ENCODE data around the gene BTN2A1.

BTN2A1 gene

DNA sequence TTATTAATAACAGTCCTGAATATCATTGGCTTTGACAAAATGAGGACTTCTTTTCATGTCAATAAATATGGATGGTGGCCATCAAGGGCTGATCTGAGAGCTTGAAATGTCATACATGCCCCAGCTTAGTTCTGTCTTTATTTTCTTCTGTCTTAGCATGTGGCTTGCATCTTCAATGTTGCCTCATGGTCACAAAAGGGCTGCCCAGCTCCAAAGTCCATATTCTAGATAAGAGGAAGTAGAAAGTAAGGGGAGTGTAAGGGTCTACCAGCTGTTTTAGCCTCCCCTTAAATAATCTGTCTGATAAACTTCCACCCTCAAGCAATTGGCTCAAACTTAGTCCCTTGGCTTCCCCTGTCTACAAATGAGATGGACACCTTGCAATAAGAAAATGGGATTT is 14.2 kb downstream of the BTN2A1 start:
- DNase-seq, result no peak

DNA sequence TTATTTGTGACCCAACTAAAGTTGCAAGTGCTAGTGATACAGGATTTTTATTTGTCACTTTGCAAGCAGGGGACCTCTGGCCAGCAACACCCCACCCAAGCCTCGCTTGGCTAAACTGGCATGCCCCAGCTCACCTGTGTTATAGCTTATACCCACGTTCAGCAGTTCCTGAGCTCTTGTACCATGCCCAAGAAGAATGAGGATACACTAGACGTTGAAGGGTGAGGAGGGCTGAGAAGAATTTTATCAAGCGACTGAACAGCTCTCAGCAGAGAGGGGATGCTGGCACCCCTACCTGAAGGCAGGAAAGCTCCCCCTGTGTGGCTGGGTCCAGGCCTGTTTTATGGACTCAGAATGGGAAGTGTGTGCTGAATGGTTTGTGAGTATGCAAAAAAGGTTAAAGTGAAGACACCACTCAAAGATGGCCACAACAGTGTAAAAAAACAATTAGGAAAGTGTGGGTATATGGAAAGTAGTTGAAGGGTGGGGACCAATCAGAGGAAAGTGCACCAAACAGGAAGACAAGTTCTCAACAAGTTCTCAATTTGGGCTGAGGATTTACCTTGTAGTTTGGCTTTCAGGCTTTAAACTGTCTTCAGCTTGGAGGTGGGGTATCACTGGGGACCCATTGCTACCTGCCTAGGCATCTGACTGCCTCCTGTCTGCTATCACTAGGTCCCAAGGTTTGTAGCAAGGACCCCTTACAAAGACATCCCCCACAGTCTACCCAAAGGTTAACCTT is 15.0 kb downstream of the BTN2A1 start:
- DNase-seq, result peak in 1 of 4 experiments; percentile 19

DNA sequence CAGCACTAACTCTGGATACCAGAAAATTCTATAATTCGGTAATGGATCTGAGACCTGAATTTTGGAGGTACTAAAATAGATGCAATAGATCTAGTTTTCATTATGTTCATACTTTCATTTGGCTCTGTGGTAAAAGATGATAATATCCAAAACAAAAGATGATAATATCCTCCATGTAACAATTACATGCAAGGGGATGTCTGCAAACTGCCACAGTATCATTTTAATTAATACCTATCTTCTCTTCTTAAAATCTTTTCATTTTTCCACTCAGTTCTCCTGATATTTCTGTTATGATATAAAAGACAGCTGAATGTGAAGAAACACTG is 15.6 kb downstream of the BTN2A1 start:
- no peak for DNase-seq

DNA sequence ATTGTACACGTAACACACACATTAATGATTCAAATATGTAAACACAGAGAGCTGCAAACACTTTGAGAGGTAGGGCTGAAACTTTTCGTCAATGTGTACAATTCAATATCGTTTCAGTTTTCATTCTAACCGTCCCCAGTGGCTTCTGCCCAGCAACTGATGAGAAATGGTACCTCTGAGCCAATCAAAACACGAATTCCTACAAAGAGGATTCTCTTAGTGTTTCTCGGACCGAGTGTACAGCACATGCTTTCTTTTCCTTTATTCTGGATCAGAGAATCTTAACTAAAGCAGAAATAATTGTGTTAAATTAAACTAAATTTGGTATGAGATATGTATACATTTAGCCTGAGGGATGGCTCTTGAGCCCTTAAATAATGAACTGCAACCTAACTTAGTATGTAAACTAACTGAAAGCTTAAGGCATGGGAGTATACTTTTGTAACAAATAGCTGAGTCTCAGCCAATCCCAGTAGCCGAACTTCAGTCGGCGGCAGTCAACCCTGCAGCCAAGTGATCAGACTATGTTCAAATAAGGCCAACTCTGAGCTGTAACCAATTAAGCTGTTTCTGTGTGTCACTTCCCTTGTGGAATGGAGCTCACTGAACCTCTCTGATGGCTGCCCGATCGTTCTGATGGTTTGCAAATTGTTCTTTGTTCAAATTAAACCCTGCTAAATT is 16.1 kb downstream of the BTN2A1 start:
- peak; percentile 87 to 94 (median 91) for DNase-seq

DNA sequence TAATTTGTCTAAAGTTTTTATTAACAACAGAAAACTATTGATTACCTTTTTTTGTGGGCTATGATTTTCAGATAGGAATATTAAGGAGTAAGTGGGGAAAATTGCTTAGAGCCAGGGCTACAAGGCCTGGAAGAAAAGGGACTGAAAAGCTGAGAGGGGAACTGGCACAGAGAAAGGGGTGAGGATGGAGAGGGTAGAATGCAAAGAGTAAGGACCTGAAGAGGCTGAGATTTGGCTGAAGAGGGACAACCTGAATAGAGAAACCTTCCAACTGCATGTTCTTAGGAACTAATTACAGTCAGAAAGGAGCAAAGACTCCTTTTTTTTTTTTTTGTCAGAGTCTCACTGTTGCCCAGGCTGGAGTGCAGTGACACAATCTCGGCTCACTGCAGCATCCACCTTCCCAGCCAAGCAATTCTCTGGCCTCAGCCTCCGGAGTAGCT is 16.7 kb downstream of the BTN2A1 start:
- no peak for DNase-seq

DNA sequence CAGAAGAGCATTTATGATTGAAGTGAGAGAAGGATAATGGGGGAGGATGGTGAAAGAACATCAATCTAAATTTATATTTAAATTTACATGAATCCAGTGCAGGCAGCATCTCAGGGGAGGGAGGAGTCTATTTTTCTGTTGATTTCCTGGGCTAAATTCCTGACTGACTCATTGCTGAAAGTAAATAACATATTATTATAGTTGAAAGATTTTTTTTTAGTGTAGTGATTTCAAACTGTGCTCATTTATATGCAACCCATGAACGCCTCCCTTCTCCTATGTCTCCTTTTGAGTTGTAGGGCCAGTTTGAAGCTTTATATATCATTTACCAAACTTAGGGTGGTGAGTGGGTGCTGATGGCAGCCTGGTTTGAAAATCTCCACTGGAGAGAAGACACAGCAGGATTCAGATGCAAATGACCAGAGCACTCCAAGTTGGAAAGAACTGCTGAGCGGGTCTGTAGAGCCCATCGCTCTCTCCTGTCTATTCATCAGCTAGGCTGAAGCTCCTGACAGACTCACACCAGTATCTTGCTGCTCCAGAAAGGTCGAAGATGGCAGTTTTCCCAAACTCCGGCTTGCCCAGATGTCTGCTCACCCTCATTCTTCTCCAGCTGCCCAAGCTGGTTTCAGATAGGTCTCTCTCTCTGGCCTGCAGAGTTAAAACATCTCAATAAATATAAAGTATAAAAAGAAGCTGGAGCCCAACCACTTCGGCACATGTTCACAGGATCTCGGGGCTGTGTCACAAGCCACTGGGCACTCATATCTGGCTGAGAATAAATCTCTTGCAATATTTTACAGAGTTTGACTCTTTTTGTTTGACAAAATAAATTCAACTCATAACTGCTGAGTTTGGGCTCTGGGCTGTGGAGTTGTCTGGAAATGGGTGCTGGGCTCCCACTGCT is 18.3 kb downstream of the BTN2A1 start:
- peak in 1 of 4 experiments; percentile 24 for DNase-seq

DNA sequence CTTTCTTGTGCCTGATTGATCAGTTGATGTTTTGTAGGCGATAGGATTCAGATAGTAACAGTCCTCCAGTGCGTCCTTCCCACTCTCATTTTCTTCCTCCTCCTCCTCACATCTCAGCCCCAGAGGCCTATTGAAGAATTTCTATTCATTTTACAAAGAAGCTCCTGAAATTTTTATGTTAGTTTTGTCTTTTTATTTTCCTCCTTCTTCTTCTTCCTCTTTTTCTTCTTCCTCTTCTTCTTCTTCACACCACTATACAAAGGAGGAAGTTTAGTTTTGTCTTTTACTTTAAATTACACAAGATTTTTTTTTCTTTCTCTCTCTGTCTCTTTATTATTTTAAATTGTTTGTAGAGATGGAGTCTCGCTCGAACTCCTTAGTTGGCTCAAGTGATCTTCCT is 19.1 kb downstream of the BTN2A1 start:
- DNase-seq, result peak in 2 of 4 experiments; percentile 46 to 55

DNA sequence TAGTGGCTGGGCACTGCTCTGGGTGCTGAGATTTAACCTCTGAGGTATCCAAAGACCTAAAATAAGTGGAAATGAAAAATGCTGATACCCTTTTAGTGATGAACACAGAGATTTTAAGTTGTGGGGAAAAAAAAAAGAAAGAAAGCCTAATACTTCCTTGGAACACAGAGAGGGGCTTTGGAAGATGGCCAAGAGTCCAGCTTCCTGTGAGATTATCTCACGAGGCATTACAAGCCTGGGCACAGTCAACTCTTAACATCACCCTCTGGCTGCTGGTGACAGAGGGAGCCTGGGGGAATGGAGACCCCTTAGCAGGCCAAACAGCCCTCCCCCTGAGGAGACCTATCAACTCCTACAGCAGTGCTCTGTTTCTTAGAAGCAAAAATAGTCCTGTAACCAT is 19.7 kb downstream of the BTN2A1 start:
- peak in 3 of 4 experiments; percentile 39 to 59 (median 57) for DNase-seq

DNA sequence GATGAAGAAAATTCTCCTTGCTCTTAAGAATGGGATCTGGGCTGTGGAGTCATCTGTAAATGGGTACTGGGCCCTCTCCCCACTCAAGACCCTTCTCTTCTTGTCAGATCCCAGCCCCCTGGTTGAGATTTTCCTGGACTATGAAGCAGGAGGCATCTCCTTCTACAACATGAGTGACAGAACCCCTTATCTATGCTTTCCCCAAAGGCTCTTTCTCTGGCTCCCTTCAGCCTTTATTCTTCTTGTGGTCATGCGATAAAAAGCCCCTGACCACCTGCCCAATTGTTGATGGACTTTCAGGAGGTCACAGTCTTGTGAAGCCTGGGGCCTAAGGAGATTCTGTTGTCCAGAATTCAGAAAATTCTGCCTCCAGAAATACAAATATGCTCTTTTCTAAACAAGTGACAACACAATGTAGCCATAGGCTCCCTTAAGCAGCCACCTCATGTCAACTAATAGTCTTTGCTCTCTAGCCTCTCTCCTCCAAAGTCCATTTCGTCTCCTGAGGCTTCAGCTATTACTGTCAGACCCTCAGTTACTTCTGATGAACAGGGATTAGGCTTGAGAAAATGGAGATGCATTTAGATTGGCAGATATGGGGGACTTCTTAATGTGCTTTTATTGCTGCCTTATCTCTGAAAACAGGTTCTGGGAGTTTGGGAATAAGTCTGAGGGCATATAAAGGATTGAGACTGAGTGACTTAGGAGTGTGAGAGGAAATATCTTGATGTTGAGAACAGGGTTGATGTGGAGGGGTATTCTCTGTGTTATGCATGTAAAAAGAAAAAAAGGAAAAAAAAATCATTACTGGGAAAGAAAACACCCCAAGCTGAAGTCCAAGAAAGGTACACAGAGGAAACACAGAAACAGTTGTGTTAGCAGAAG is 20.6 kb downstream of the BTN2A1 start:
- DNase-seq, result peak in 1 of 4 experiments; percentile 11

DNA sequence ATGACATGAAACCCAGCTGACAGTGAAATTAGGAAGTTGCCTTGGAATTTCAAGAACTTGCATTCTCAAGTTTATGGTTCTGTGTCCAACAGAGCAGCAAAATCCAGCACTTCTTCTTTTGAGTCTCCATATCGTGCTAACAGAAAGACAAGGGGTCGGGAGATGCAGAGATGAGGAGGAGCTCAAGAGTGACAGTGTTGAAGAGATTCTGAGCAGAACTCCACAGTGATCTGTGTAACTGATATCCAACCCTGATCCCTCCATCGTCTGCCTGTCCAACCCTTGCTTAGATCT is 21.2 kb downstream of the BTN2A1 start:
- DNase-seq, result peak; percentile 75 to 92 (median 84)

DNA sequence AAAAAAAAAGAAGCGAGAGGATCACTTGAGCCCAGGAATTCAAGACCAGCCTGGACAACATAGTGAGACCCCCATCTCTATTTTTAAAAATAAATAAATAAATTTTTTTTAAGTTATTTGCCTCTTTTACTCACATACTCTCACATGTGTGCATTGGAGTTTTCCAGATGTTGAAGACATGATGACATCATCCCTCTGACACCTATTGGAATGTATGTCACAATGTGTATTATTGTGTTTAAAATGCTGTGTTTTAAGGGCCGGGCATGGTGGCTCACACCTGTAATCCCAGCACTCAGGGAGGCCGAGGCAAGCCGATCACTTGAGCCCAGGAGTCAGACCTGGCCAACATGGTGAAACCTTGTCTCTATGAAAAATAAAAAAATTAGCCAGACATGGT is 24.6 kb downstream of the BTN2A1 start:
- DNase-seq, result no peak

DNA sequence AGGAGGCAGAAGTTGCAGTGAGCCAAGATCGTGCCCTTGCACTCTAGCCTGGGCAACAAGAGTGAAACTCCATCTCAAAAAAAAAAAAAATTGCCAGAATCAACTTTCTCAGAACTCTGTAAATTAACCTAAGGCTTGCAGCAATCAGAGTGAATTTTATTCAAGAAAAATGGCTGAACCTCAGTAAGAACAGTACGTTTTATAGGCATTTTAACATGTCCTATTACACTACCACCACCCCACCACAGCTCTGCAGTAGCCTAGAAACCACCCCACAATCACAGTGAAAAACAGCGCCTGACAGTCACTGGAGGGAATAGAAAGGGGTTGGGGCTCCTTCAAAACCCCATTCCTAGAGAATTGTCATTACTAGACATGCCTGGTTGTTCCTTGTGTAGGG is 26.0 kb downstream of the BTN2A1 start:
- no peak for DNase-seq

DNA sequence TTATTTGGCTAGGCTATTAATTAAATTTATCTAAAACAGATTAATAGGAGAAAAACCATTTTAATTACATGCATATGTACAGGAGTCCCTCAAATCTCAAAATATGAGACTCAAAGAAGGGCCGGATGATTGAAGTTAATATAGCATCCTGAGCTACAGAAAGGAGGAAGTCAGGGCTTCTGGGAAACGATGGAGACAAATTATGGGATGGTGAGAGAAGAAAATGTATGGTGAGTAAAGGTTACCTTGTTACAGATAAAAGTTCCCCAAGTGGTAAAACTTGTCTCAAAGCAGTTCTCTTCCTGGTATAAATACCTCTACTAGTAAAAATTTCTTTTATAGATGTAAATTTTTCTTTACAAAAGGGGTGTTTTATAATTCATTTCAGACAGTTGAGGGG is 26.4 kb downstream of the BTN2A1 start:
- no peak for DNase-seq

DNA sequence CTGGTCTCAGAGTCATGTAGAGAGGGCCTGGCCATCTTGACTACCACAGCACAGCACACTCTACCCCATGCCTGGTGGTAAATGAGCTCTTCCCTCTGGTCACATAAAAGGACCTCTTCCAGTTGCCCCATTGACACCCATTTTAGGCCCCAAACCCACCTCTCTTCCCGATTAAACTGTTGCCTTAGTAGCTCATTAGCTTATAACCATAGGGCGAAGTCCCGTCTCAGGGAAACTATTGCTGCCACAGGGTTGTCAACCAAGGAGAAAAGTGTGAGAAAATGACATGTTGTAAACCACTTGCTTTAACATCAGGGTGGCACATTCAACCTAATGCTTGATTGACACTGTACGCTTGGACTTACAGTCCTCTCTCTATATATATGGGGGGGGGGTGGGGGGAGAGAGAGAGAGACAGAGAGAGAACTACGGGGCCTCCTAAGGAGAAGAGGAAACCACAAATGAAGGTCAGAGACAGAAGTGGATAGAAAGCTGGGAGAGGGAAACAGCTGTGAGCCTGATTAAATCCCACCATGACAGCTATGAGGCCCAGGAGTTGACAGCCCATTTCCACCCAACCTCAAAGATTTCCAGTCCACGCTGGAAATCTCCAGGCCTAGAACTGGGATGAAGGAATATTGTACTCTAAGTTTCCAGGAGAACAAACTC is 27.5 kb downstream of the BTN2A1 start:
- DNase-seq, result no peak

DNA sequence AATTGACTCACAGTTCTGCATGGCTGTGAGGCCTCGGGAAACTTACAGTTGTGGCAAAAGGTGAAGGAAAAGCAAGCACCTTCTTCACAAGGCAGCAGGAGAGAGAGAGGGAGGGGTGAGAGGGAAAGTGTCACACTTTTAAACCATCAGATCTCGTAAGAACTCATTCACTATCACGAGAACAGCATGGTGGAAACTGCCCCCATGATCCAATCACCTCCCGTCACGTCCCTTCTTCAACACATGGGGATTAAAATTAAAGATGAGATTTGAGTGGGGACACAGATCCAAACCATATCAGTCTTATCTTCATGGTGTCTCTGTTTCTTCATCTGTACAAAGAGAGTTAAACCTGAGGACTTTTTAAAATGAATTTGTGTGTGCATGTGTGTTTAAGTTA is 28.6 kb downstream of the BTN2A1 start:
- no peak for DNase-seq

DNA sequence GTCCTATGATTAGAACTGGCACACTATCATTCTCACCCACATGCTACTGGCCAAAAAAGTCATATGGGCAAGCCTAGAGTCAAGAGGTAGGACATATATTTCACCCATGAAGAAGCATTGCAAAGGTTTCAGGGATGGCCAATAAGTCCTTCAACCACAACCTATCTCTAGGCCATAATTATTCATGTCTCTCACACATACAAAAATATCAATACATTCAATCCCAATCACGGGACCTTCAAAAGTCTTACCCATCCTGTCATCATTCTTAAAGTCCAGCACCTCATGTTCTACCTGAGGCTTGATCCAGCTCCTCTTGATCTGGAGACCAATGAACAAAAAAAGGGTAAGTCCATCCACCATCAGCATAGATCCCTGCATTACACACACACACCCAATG is 29.7 kb downstream of the BTN2A1 start:
- DNase-seq, result no peak

DNA sequence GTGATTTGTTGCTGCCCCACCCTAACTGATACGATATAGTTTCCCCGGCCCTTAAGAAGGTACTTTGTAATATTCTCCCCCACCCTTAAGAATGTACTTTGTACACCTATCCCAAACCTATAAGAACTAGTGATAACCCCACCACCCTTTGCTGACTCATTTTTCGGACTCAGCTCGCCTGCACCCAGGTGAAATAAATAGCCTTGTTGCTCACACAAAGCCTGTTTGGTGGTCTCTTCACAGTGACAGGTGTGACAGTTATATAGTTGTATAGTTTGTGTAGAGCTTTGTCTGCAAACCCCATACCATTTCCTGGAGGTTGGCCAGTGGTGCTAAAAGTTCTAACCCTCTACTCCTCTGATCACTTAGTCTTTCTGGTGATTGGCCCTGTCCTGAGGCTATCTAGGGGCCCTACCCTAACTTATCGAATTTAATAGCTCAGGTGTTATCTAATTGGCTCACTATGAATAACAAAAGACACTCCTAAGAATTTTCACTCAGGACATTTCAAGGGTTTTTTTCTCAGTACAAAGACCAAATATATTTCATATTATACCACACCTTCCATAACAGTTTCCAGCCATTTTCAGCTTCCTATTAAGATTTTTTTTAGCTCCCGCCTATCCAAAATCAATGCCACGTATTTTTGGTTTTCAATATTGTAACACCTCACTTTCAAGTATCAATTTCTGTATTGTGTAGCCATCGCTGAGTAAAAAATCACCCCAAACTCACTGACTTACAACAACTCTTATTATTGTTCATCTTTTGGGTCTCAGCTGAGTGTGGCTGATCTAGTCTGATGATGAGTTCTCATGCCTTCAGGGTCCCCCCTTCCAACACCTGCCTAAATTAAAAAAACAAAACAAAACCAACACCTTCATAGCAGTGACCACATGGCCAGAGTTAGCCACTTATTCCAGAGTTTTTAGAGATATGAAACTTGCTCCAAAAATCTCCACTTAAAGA is 32.5 kb downstream of the BTN2A1 start:
- no peak for DNase-seq

DNA sequence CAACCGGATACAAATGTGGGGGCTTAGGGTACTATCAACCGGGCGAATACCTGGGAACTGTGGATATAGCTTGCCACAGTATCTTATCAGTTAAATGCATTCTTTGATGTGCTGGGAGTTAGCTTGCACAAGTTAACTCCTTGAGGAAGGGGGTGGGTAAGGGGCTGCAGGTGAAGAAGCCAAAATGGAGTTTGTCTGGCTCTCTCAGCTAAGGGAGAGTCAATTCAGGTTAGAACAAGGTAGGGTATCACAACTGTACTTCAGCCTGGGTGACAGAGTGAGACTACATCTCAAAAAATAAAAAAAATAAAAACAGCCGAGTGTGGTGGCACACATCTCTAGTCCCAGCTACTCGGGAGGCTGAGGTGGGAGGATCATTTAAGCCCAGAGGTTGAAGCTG is 33.8 kb downstream of the BTN2A1 start:
- DNase-seq, result no peak

DNA sequence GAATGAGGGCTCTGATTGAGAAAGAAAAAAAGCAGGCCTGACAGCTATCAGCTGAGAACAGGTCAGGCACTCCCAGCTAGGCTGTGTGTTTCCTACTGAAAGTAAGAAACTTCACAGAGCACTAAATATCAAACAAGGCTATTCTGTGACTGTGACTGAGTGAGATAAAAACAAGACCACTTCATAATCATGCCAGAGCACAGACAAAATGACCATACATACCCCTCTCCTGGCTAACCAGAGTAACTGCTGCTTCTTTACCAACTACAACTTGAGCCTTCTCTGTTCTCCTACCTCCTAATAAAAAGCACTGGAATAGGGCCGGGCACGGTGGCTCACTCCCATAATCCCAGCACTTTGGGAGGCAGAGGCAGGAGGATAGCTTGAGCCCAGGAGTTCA is 35.5 kb downstream of the BTN2A1 start:
- DNase-seq, result peak in 2 of 4 experiments; percentile 29 to 42

DNA sequence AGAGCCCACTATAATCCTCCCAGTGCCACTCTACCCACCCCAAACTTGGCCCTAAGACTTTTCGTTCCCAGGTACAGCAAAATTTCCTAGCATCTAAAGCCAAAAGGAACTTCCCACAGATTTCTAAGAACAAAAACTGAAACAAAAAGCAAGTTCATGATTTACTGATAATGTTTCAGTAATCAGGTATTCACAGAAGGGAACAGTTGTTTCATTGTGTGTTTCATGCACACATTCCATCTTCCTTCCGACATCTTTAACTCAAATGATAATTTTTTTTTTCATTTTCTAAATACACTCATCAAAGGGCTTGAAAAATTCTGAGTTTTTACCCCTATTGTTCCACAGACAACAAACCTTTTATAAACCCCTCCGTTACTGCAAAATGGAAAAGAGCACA is 36.4 kb downstream of the BTN2A1 start:
- DNase-seq, result no peak

DNA sequence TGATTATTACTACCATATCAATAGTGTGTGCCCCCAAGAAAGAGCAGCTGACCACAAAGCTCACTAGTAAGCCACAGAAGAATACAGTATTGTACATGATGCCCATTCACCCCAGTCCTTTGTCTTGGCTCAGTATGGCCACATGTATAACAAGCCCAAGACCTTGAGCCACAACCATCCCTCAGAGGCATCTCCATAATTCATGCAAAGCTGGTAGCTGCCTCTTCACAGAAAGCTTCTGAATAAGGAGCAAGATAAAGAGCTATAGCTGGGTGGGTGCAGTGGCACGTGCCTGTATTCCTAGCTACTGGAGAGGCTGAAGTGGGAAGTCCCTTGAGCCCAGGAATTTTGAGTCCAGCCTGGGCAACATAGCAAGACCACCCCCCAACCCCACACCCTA is 37.5 kb downstream of the BTN2A1 start:
- no peak for DNase-seq

All from suppressor macrophage (primary cell).